ENCODE results near the gene PNP.
"Not testable (repeated sequence)": the region's sequence is repeated elsewhere in the genome, so short reads cannot be mapped to it uniquely, and the experiment has no call there.

The PNP gene

GRCh38 chr14:20492486-20492885 is 23.3 kb downstream of the PNP start:
- DNase-seq (ENCODE audit: low read depth in 2 of 2) = no peak

DNA sequence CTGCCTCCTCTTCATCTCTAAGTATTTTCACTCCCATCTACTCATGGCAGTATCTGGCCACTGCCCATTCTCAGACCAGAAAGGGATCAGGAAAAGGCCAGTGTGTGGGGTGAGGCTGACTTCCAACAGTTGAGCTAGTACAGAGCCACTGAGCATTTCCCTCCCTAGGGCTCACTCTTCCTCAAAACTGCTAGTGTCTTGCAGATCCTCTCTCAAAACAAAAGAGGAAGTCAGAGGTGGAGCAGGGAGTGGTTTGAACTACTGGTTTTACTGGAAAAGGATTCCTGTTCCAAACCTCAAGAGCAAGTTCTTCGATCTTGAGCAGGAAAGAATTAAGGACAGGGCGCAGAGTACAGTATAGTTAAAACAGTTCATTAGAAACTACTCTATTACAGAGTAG is 24.4 kb downstream of the PNP start:
- DNase-seq (ENCODE audit: low read depth in 2 of 2) = no peak

- DNase-seq (ENCODE audit: low read depth in 2 of 2) = no peak
Measured at GRCh38 chr14:20494935-20495766, 25.9 kb downstream of the PNP start.

DNA sequence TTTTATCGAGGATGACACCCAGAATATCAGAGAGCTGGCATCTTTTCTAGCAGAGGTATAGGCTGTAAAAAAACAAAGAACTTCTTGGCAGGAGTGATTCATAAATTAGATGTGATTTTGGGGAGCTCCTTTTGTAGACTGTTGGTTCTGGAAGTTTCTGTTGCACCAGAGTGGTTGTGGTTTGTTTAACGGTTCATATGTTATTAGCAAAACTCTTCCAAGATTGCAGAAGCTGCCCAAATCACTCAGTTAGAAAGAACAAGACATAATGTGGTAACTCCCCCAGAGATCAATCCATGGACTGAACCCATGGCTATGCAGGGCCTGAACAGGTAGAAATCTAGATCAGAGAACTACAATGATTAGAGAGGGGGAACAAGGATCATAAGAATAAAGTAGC is 29.4 kb downstream of the PNP start:
- no peak for DNase-seq (ENCODE audit: low read depth in 2 of 2)

DNA sequence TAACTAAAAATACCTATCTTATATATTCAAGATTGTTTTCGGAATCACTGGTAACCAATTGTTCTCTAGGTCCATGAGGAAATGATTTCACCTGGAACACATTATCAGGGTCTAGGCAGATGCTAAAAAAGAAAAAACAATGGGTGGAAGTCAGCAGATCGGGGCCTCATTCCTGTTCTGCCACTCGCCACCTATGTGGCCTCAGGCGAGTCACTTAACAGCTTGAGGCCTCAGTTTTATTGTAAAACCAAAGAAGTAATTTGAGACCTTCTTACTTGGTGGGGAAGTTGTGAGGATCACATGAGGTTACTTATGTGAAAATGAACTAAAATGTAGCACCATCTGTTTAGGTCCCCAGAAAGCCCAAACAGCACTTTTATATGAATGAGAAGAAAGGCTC is 29.9 kb downstream of the PNP start:
- DNase-seq (ENCODE audit: low read depth in 2 of 2) = no peak

DNA sequence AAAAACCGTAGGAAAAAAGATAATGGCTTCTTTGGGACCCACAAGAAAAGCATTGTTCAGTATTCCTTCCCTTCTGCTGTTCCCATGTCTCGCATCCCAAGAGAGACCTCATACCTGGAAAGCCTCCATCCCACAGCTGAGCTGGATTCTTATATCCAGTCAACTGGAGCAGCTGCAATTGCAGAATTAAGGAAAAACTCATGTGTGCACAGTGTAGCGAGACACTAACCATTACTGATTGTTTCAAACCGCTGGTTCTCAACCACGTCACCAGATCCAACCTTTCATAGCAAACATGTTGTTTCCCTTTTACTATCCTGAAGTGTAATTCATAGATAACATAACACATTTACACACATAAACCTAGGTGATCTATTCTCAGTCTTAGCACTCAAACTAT is 30.7 kb downstream of the PNP start:
- DNase-seq (ENCODE audit: low read depth in 2 of 2) = no peak

DNA sequence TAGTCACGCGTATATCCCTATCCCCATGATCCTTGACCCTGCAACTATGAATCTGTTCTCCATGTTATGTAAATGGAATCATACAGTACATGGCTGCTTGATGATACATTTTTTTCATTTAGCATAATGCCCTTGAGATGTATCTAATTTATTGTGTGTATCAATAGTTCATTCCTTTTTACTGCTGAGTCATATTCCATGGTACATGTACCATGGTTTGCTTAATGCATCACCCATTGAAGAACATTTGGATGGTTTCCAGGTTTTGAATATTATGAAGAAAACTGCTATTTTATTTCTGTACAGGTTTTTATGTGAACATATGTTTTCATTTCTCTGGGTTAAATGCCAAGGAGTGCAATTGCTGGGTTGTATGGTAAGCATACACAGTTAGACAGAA is 32.1 kb downstream of the PNP start:
- no peak for DNase-seq (ENCODE audit: low read depth in 2 of 2)

DNA sequence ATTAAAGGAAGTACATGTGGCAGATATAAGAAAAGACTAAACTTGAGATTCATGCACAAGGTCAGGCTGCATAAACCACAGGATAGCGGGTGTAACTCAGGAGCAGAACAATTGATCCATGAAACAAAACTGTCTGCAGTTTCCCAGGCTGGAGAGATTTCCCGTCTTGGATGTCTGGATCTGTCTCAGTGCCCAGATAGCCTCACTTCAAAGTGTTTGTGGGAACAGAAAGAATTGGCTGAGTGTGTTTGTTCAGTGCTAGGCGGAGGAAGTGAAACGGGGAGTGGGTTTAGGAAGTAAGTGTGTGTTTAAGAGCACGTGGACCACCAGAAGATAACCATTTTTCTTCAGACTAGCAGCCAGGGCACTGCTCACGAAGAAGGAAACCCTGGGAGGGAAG is 34.7 kb downstream of the PNP start:
- no peak for DNase-seq (ENCODE audit: low read depth in 2 of 2)

DNA sequence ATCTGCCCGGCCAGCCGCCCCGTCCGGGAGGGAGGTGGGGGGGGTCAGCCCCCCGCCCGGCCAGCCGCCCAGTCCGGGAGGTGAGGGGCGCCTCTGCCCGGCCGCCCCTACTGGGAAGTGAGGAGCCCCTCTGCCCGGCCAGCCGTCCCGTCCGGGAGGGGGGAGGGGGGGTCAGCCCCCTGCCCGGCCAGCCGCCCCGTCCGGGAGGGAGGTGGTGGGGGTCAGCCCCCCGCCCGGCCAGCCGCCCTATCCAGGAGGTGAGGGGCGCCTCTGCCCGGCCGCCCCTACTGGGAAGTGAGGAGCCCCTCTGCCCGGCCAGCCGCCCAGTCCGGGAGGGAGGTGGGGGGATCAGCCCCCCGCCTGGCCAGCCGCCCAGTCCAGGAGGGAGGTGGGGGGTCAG is 37.1 kb downstream of the PNP start:
- not testable (repeated sequence) for DNase-seq (ENCODE audit: low read depth in 2 of 2)

DNA sequence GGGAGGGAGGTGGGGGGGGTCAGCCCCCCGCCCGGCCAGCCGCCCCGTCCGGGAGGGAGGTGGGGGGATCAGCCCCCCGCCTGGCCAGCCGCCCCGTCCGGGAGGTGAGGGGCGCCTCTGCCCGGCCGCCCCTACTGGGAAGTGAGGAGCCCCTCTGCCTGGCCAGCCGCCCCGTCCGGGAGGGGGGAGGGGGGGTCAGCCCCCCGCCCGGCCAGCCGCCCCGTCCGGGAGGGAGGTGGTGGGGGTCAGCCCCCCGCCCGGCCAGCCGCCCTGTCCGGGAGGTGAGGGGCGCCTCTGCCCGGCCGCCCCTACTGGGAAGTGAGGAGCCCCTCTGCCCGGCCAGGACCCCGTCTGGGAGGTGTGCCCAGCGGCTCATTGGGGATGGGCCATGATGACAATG is 37.5 kb downstream of the PNP start:
- DNase-seq (ENCODE audit: low read depth in 2 of 2) = not testable (repeated sequence)

GRCh38 chr14:20507537-20507936 is 38.3 kb downstream of the PNP start:
- DNase-seq (ENCODE audit: low read depth in 2 of 2) = not testable (repeated sequence)

DNA sequence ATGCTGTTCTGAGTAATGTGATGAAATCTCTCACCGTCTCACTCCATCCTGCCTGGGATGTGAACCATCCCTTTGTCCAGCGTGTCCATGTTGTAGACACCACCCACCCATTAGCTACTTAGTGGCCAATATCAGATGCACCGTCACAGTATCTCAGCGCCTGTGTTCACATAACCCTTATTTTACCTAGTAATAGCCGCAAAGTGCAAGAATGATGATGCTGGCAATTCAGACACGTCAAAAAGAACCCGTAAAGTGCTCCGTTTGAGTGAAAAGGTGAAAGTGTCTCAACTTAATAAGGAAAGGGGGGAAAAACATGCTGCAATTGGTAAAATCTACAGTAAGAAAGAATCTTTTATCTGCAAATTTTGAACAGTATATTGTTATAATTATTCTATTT is 39.2 kb downstream of the PNP start:
- no peak for DNase-seq (ENCODE audit: low read depth in 2 of 2)

GRCh38 chr14:20512177-20512905 is 43.1 kb downstream of the PNP start:
- DNase-seq (ENCODE audit: low read depth in 2 of 2) = no peak

GRCh38 chr14:20515846-20516245 is 46.6 kb downstream of the PNP start:
- no peak for DNase-seq (ENCODE audit: low read depth in 2 of 2)

DNA sequence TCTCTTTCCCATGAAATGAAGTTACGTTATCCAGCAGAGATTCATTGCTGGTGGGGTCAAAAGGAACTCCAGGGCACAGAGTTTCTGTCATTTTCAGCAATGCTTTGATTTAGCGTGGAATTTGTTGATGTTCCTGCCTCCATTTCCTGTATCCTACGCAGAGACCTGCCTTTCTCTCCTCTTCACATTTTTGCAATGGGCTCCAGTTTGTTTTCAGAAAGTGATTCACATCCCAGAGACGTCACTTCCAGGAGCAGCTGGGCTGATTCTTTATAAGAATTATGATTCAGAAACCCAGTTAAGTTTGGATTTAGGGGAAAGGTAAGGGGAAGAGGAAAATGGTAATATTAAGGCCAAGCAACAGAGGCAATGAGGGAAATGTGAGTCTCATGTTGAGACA is 47.7 kb downstream of the PNP start:
- no peak for DNase-seq (ENCODE audit: low read depth in 2 of 2)

DNA sequence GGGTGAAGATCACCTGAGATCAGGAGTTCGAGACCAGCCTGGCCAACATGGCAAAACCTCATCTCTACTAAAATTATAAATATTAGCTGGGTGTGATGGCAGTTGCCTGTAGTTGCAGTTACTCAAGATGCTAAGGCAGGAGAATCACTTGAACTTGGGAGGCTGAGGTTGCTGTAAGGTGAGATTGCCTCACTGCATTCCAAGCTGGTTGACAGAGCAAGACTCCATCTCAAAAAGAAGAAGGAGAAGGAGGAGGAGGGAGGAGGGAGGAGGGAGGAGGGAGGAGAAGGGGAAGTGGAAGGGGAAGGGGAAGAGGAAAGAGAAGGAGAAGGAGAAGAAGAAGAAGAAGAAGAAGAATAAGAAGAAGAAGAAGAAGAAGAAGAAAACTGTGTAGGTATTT is 53.1 kb downstream of the PNP start:
- DNase-seq (ENCODE audit: low read depth in 2 of 2) = no peak

DNA sequence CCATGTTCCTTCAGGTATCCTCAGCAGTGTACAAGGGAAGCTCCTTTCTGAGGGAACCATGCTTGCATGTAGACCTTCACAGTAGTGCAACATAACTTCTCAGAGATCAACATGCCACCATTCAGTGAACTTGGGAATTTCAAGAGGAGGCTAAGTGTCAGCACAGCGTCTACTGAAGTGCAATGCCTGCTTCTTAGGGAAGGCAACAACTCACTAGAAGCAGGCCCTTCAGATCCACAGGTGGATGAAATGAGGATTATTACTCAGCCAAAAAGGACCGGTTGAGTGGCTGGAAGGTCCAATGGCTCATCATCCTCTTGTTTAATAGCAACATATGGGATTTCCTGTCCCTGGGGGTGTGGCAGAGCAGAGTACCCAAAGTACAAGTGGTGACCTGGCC is 54.8 kb downstream of the PNP start:
- no peak for DNase-seq (ENCODE audit: low read depth in 2 of 2)
